Cardiac muscle cell (in vitro differentiated cells and primary cell): ENCODE results near the gene PPP3R1. TPM values are rescaled to one million over a fixed set of nuclear protein-coding genes. Genes with fewer than 3 reads are reported as not detected.
A peak's percentile ranks its signal among the peaks of the same experiment; 100 is the strongest.

Experiments
- DNase-seq, 2 donors: peaks; one replicate each; pipeline versions ENCODE4 v3.0.0 to v3.0.0-alpha.2; 2010 to 2017; ENCODE audit warnings: low read depth in 1 of 2, low spot score in 1 of 2
- H3K27ac ChIP-seq: fragments of 200-600 bp; sonication (generic); 2 replicates; pipeline ENCODE4 v1.5.1; 2016
- H3K27me3 ChIP-seq: fragments of 200-600 bp; sonication (generic); 2 replicates; pipeline ENCODE4 v1.6.0; 2016; ENCODE audit warnings: control low read depth
- H3K36me3 ChIP-seq: fragments of 200-600 bp; sonication (generic); 2 replicates; pipeline ENCODE4 v1.5.1; 2016; ENCODE audit warnings: control low read depth
- H3K4me1 ChIP-seq: fragments of 200-600 bp; sonication (generic); 2 replicates; pipeline ENCODE4 v1.8.1; 2017; ENCODE audit warnings: low read depth, mild to moderate bottlenecking, mixed run types
- H3K4me3 ChIP-seq: fragments of 200-600 bp; sonication (generic); 2 replicates; pipeline ENCODE4 v1.5.1; 2016; ENCODE audit warnings: mild to moderate bottlenecking
- H3K9me3 ChIP-seq: fragments of 200-600 bp; sonication (generic); 2 replicates; pipeline ENCODE4 v1.5.1; 2017; ENCODE audit warnings: low read depth, mild to moderate bottlenecking, control low read depth
- polyA plus RNA-seq: library from polyadenylated mRNA; unstranded; fragments of >200 nt; fragmentation: Nextera tagmentation; extraction: Ambion mirVana; gene quantifications from 2 replicates; pipeline ENCODE4 v1.2.1, GENCODE V29; 2016
- total RNA-seq: library from RNA; depleted of rRNA; stranded (reverse); fragments of >200 nt; gene quantifications from 2 replicates; pipeline ENCODE4 v1.2.3, GENCODE V29; 2016
- TF ChIP-seq, protein P1 (sequence below): IDR thresholded peaks from 2 replicates; pipeline ENCODE4 v1.5.1; 2012; ENCODE audit warnings: low read depth, mild to moderate bottlenecking, low read length

PPP3R1 gene
- total and polyA plus RNA-seq, 2 experiments from 2014 or later, result 2.3 to 17.0 TPM

DNA sequence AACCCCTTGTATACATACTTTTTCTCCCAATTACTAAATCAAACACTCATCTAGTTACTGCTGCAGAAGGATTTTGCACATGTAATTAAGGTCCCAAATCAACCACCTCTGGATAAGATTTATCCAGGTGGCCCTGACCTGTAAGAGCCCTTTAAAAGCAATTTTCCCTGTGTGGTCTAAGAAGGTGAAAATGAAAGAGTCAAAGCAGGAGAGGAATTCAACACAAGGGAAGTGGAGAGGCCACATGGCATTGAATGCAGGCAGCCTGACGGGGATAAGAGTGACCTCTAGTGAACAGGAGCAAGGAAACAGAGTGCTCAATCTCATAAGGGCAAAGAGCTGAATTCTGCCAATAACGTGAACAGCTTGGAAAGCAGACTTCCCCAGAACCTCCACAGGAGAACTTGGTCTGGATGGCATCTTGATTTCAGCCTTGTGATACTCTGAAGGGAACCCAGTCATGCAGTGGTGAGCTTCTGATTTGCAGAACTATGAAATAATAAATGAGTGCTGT, 27.2 kb downstream of the PPP3R1 start:
- Histone ChIP-seq H3K9me3 (no peaks in the 10 kb centered on the region), H3K4me1 (peaks cover 34% of the 10 kb centered on the region), H3K27me3 (no peaks in the 10 kb centered on the region), H3K27ac (peak overlapping the region; percentile 47), H3K4me3 (no peak overlapping the region), H3K36me3 (no peaks in the 10 kb centered on the region)
- TF ChIP-seq, protein P1, sequence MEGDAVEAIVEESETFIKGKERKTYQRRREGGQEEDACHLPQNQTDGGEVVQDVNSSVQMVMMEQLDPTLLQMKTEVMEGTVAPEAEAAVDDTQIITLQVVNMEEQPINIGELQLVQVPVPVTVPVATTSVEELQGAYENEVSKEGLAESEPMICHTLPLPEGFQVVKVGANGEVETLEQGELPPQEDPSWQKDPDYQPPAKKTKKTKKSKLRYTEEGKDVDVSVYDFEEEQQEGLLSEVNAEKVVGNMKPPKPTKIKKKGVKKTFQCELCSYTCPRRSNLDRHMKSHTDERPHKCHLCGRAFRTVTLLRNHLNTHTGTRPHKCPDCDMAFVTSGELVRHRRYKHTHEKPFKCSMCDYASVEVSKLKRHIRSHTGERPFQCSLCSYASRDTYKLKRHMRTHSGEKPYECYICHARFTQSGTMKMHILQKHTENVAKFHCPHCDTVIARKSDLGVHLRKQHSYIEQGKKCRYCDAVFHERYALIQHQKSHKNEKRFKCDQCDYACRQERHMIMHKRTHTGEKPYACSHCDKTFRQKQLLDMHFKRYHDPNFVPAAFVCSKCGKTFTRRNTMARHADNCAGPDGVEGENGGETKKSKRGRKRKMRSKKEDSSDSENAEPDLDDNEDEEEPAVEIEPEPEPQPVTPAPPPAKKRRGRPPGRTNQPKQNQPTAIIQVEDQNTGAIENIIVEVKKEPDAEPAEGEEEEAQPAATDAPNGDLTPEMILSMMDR, result peak; percentile 43
- DNase-seq, result peak; percentile 41 to 53

DNA sequence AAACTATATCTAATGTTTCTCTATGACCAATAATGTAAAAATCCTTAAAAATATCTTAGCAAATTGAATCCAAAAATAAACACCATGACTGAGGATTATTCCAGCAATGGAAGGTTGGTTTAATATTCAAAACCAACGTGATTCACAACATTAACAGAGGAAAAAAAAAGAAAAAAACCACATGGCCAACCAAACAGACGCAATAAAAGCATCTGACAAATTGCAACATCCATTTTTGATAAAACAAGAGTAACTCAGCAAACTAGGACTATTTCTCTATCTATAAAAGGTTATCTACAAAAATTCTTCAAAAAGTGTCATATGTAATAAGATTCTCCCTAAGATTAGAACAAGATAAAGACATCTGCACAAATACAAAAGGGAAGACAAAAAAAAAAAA, 28.9 kb downstream of the PPP3R1 start:
- H3K4me3 ChIP-seq, result no peak overlapping the region
- TF ChIP-seq, protein P1, result no peak

DNA sequence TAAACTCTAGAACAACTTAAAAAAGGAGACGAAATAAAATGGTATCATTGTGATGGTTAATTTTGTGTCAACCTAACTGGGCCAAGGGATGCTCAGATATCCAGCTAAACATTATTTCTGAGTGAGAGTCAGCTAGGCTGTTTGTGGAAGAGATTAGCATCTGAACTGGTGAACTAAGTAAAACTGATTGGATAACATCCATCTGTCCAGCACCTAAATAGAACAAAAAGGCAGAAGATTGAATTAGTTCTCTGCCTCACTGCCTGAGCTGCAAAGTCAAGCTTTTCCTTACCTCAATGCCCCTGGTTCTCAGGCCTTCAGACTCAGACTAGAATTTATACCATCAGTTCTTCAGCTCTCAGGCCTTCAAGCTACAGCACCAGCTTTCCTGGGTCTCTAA, 30.0 kb downstream of the PPP3R1 start:
- no peak overlapping the region for H3K4me3 ChIP-seq
- TF ChIP-seq, protein P1, result no peak
- peaks cover 34% of the 10 kb centered on the region for H3K4me1 ChIP-seq
- H3K27ac ChIP-seq, result peak overlapping the region; percentile 49
- H3K27me3 ChIP-seq, result no peaks in the 10 kb centered on the region
- H3K9me3 ChIP-seq, result no peaks in the 10 kb centered on the region
- DNase-seq, result no peak
- no peaks in the 10 kb centered on the region for H3K36me3 ChIP-seq

More for the DNA sequence above, 28.9 kb downstream of the PPP3R1 start:
- Histone ChIP-seq H3K4me1 (peaks cover 34% of the 10 kb centered on the region), H3K27ac (no peak overlapping the region), H3K36me3 (no peaks in the 10 kb centered on the region), H3K9me3 (no peaks in the 10 kb centered on the region), H3K27me3 (no peaks in the 10 kb centered on the region)
- peak in 1 of 2 donors; percentile 48 for DNase-seq

DNA sequence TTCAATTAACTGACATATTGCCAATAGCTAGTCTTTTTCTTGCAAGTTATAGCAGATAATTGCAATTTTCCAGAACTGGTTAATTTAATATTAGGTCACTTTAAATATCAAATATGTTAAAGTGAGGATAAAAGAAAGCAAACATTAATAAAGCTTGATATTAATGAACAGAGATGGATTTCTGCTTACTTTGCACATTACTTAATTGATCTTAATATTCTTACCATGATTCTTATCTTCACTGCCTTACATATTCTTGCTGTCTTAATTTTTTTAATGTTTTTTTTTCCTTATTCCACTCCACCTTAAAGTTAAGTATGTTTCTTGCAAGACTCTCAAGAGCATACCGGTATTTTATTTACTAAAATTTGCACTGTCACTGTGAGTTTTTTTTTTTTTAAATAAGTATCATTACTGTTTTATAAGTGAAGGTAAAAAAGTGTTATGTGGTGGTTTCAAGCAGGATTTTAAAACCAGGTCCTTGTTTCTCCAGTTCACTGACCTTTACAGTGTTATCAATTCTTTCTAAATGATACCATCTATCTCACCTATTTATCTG, 33.9 kb downstream of the PPP3R1 start:
- Histone ChIP-seq H3K36me3 (no peaks in the 10 kb centered on the region), H3K27ac (no peak overlapping the region), H3K9me3 (no peaks in the 10 kb centered on the region), H3K27me3 (no peaks in the 10 kb centered on the region), H3K4me1 (peaks cover 33% of the 10 kb centered on the region), H3K4me3 (no peak overlapping the region)
- DNase-seq, result no peak
- TF ChIP-seq, protein P1, result no peak

DNA sequence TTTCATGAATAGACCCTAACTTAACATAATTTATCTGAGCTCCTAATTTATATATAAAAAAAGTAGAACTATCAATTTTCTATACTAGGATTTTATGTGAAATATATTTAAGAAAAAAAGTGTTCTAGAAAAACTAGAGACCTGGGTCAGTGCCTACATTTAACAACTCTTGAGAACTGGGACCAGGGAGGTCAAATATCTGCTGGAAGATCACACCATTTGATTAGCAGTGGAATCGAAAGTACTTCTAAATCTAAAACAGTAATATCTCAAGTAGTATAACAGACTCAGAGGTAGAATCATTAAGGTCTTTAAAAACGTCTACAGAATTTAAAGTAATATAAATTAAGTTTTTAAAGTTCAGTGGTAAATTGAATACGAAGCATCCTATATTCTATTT, 34.6 kb downstream of the PPP3R1 start:
- DNase-seq, result no peak
- TF ChIP-seq, protein P1, result no peak
- Histone ChIP-seq H3K27me3 (no peaks in the 10 kb centered on the region), H3K9me3 (no peaks in the 10 kb centered on the region), H3K4me3 (no peak overlapping the region), H3K4me1 (peaks cover 33% of the 10 kb centered on the region), H3K36me3 (no peaks in the 10 kb centered on the region), H3K27ac (no peak overlapping the region)
